HepG2 (cell line): Measurements from ENCODE around the gene LHPP. TPM values are rescaled to one million over a fixed set of nuclear protein-coding genes. Genes with fewer than 3 reads are reported as not detected.

Source experiments
- BORCS8-MEF2B ChIP-seq: sonication (generic); formaldehyde crosslinking; IDR thresholded peaks from 2 replicates; pipeline ENCODE4 v1.8.0; 2022; ENCODE audit warnings: mild to moderate bottlenecking, missing genetic modification reagents
- FOXA1 ChIP-seq, 2 experiments: fragments of 450-650 bp in 1 of 2; sonication (generic) in 1 of 2; formaldehyde crosslinking in 1 of 2; IDR thresholded peaks; 2 replicates each; pipeline versions ENCODE4 v1.4.0 to v1.6.1; 2016 to 2020; ENCODE audit warnings: missing genetic modification reagents in 1 of 2
- JARID2 ChIP-seq: sonication (generic); formaldehyde crosslinking; IDR thresholded peaks from 2 replicates; pipeline ENCODE4 v1.8.1; 2023; ENCODE audit warnings: missing genetic modification reagents, inconsistent platforms; ENCODE audit not compliant: insufficient replicate concordance
- KDM5B ChIP-seq: sonication (generic); formaldehyde crosslinking; IDR thresholded peaks from 2 replicates; pipeline ENCODE4 v1.4.0; 2020; ENCODE audit warnings: missing genetic modification reagents, mild to moderate bottlenecking, borderline replicate concordance
- POGZ ChIP-seq: sonication (generic); formaldehyde crosslinking; IDR thresholded peaks from 2 replicates; pipeline ENCODE4 v1.4.0; 2020; ENCODE audit warnings: mild to moderate bottlenecking, missing genetic modification reagents
- XRCC5 ChIP-seq: fragments of 200-400 bp; formaldehyde crosslinking; optimal IDR thresholded peaks from 2 replicates; pipeline ENCODE3; 2017; ENCODE audit warnings: mild to moderate bottlenecking, low read length
- polyA plus RNA-seq, 8 experiments: library from polyadenylated mRNA; depleted of rRNA in 3 of 8; stranded (reverse) in 7 of 8; unstranded in 1 of 8; fragments of >200 nt; fragmentation: Illumina TruSeq in 4 of 8; extraction: Trizol in 4 of 8; gene quantifications; 2 replicates each; pipeline versions ENCODE4 v1.2.1 to v1.2.3, GENCODE V29; 2011 to 2016; ENCODE audit warnings: low read depth in 4 of 8, missing spikeins in 1 of 8, mixed read lengths in 1 of 8; ENCODE audit not compliant: insufficient read depth in 1 of 8
- total RNA-seq, 5 experiments: library from RNA; depleted of rRNA; stranded (reverse); fragments of >200 nt; fragmentation: Illumina TruSeq; extraction: Trizol; gene quantifications; 2 replicates each; pipeline ENCODE4 v1.2.3, GENCODE V29; 2016; ENCODE audit warnings: low read depth in 1 of 5
- TF ChIP-seq, protein P1 (sequence below): sonication (generic); formaldehyde crosslinking; IDR thresholded peaks from 2 replicates; pipeline ENCODE4 v1.5.0; 2020; ENCODE audit warnings: mild to moderate bottlenecking, missing genetic modification reagents, borderline replicate concordance

LHPP gene
- total and polyA plus RNA-seq, 2 of the 13 experiments (the other 11 are each of a cell fraction or from before 2014, with no cell fraction given): 5.2 to 13.1 TPM

DNA sequence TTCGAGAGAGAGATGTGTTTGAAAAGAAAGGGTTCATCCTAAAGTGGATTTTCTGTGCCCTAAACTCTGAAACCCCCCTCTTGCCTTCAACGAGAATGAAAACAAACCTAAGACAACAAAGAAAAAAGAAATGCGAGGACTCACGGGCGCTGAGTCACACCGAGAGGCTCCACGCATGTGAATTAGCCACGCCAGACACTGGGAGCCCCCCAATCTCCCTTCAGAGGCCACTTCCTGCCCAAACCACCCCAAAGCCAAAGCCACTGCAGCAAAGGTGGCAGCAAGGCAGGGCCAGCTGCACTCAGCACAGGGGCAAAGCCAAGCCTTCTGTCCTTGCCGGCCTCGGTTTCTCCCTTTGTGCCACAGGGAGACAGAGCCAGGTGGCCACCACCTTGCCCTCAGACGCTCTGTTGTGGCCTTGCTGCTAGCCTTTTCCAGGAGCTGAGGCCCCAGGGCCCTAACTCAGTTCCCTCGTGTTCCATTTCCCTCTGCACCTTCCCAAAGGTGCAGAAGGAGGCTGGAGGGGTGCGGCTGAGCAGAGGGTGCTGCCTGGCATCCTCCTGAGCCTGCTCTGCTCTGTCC, 189.3 kb downstream of the LHPP start (continued):
- TF ChIP-seq, protein P1, sequence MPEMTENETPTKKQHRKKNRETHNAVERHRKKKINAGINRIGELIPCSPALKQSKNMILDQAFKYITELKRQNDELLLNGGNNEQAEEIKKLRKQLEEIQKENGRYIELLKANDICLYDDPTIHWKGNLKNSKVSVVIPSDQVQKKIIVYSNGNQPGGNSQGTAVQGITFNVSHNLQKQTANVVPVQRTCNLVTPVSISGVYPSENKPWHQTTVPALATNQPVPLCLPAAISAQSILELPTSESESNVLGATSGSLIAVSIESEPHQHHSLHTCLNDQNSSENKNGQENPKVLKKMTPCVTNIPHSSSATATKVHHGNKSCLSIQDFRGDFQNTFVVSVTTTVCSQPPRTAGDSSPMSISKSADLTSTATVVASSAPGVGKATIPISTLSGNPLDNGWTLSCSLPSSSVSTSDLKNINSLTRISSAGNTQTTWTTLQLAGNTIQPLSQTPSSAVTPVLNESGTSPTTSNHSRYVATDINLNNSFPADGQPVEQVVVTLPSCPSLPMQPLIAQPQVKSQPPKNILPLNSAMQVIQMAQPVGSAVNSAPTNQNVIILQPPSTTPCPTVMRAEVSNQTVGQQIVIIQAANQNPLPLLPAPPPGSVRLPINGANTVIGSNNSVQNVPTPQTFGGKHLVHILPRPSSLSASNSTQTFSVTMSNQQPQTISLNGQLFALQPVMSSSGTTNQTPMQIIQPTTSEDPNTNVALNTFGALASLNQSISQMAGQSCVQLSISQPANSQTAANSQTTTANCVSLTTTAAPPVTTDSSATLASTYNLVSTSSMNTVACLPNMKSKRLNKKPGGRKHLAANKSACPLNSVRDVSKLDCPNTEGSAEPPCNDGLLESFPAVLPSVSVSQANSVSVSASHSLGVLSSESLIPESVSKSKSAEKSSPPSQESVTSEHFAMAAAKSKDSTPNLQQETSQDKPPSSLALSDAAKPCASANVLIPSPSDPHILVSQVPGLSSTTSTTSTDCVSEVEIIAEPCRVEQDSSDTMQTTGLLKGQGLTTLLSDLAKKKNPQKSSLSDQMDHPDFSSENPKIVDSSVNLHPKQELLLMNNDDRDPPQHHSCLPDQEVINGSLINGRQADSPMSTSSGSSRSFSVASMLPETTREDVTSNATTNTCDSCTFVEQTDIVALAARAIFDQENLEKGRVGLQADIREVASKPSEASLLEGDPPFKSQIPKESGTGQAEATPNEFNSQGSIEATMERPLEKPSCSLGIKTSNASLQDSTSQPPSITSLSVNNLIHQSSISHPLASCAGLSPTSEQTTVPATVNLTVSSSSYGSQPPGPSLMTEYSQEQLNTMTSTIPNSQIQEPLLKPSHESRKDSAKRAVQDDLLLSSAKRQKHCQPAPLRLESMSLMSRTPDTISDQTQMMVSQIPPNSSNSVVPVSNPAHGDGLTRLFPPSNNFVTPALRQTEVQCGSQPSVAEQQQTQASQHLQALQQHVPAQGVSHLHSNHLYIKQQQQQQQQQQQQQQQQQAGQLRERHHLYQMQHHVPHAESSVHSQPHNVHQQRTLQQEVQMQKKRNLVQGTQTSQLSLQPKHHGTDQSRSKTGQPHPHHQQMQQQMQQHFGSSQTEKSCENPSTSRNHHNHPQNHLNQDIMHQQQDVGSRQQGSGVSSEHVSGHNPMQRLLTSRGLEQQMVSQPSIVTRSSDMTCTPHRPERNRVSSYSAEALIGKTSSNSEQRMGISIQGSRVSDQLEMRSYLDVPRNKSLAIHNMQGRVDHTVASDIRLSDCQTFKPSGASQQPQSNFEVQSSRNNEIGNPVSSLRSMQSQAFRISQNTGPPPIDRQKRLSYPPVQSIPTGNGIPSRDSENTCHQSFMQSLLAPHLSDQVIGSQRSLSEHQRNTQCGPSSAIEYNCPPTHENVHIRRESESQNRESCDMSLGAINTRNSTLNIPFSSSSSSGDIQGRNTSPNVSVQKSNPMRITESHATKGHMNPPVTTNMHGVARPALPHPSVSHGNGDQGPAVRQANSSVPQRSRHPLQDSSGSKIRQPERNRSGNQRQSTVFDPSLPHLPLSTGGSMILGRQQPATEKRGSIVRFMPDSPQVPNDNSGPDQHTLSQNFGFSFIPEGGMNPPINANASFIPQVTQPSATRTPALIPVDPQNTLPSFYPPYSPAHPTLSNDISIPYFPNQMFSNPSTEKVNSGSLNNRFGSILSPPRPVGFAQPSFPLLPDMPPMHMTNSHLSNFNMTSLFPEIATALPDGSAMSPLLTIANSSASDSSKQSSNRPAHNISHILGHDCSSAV (CRISPR knock-in tag): no peak
- no peak for TF ChIP-seq KDM5B (CRISPR knock-in tag)
- no peak for TF ChIP-seq BORCS8-MEF2B (CRISPR knock-in tag)
- no peak for TF ChIP-seq JARID2 (CRISPR knock-in tag)
- no peak for TF ChIP-seq POGZ (CRISPR knock-in tag)
- TF ChIP-seq FOXA1 (IDR thresholded peaks at IDR 0.05): no peak
- TF ChIP-seq FOXA1 (CRISPR knock-in tag; IDR thresholded peaks at IDR 0.05): no peak
- no peak for TF ChIP-seq XRCC5
